ENCODE data around the gene LRMDA. TPM values are rescaled to one million over a fixed set of nuclear protein-coding genes. Genes with fewer than 3 reads are reported as not detected.

Gene LRMDA
- total and polyA plus RNA-seq, 2 of the 13 experiments (the other 11 are each of a cell fraction or from before 2014, with no cell fraction given) = 13.4 to 22.0 TPM

DNA sequence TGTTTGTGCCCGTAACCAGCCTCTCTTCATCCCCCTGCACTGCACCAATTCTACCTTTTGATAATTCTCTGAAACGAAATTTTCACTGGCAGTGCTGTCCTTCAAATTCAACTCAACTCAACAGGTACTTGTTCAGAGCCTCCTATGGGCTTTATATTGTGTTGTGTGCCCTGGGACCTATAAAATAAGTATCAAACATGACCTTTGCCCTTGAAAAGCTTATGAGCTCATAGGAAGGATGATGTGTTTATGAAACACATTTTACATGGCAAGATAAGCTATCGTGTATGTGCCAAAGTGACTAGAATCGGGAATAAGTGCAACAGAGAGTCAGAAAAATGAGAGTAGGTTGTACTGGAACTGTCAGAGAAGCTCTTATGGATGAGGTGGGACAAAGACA, 923.5 kb downstream of the LRMDA start (continued):
- TF ChIP-seq, protein P1, sequence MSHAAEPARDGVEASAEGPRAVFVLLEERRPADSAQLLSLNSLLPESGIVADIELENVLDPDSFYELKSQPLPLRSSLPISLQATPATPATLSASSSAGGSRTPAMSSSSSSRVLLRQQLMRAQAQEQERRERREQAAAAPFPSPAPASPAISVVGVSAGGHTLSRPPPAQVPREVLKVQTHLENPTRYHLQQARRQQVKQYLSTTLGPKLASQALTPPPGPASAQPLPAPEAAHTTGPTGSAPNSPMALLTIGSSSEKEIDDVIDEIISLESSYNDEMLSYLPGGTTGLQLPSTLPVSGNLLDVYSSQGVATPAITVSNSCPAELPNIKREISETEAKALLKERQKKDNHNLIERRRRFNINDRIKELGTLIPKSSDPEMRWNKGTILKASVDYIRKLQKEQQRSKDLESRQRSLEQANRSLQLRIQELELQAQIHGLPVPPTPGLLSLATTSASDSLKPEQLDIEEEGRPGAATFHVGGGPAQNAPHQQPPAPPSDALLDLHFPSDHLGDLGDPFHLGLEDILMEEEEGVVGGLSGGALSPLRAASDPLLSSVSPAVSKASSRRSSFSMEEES (CRISPR knock-in tag; IDR thresholded peaks at IDR 0.05) = no peak
- TF ChIP-seq BHLHE40 (IDR thresholded peaks at IDR 0.05; ENCODE audit: low read length) = no peak

DNA sequence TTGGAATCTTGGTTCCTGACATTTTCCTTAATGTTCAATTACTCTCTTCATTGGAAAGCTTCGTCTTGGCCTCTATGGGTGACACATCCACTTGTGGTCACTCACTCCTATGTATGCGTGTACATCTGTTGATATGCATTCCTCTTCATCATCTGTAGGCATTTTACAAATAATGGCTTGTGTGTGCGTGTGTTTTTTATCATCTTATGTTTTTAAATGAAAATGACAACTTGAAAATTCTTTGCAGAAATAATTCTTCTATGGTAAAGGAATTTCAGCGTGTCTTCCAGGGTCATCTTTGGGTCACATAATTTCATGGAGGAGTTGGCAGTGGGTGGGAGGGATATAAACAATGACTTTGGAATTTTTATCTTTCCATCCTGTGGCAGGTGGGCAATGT, 925.1 kb downstream of the LRMDA start:
- no peak overlapping the region for H3K9ac ChIP-seq (ENCODE audit: insufficient read depth, low read depth, low read length)
- no peak overlapping the region for H3K4me2 ChIP-seq (ENCODE audit: low read depth, low read length)
- DNase-seq (ENCODE audit: low spot score) = no peak
- WGBS (ENCODE audit: low lambda C conversion rate) = 94% methylated on average over 4 of the region's 4 CpGs
- no peaks in the 10 kb centered on the region for H3K27me3 ChIP-seq (ENCODE audit: control insufficient read depth in 1 of 2, insufficient read depth in 2 of 2, low read length in 2 of 2)
- no peaks in the 10 kb centered on the region for H3K9me3 ChIP-seq (ENCODE audit: low read length)
- H3K4me3 ChIP-seq (replicated peaks in 1 of 3; ENCODE audit: insufficient read depth in 1 of 3, low read depth in 2 of 3, low read length in 3 of 3) = no peak overlapping the region
- ChIA-PET CTCF (ENCODE audit: low intra/inter-chr PET ratio, low total read pairs) (no interaction called here), POLR2A (no interaction called here)
- H3K4me1 ChIP-seq (ENCODE audit: insufficient read depth, low read length) = peaks cover 12% of the 10 kb centered on the region
- H3K36me3 ChIP-seq (replicated peaks in 1 of 2; ENCODE audit: control insufficient read depth in 1 of 2, insufficient read depth in 2 of 2, low read length in 2 of 2) = no peaks in the 10 kb centered on the region
- H3K79me2 ChIP-seq (ENCODE audit: insufficient read depth, low read length) = no peaks in the 10 kb centered on the region
- H2AFZ ChIP-seq (ENCODE audit: low read length) = no peak overlapping the region
- no peaks in the 10 kb centered on the region for H4K20me1 ChIP-seq (ENCODE audit: insufficient read depth, low read length)
- FAIRE-seq = no peak
- in situ Hi-C loops (cut with HindIII; ENCODE audit: extremely low pct_ligation_motif_present, low pct_unique_long_range_greater_than_20kb) (no loop called here), intact Hi-C loops (cut with micrococcal nuclease; ENCODE audit: unreplicated experiment) (no loop called here)
- ATAC-seq = no peak
- BruUV-seq (replicated peaks) = no TSS peak
- H3K27ac ChIP-seq (ENCODE audit: extremely low read length, insufficient read depth, low read length) = no peak overlapping the region
- TF ChIP-seq GFI1 (CRISPR knock-in tag; IDR thresholded peaks at IDR 0.05; ENCODE audit: borderline replicate concordance) (no peak), ZFP41 (CRISPR knock-in tag; IDR thresholded peaks at IDR 0.05; ENCODE audit: borderline replicate concordance) (no peak), ZNF501 (CRISPR knock-in tag; IDR thresholded peaks at IDR 0.05) (no peak), KDM5B (CRISPR knock-in tag; IDR thresholded peaks at IDR 0.05; ENCODE audit: borderline replicate concordance) (no peak), HMG20B (CRISPR knock-in tag; conservative IDR thresholded peaks at IDR 0.05) (no peak), ATF7 (IDR thresholded peaks at IDR 0.05) (no peak), ATF7 (CRISPR knock-in tag; IDR thresholded peaks at IDR 0.05) (no peak), ZNF644 (CRISPR knock-in tag; IDR thresholded peaks at IDR 0.05; ENCODE audit: low read depth) (no peak)
- TF ChIP-seq, protein P2, sequence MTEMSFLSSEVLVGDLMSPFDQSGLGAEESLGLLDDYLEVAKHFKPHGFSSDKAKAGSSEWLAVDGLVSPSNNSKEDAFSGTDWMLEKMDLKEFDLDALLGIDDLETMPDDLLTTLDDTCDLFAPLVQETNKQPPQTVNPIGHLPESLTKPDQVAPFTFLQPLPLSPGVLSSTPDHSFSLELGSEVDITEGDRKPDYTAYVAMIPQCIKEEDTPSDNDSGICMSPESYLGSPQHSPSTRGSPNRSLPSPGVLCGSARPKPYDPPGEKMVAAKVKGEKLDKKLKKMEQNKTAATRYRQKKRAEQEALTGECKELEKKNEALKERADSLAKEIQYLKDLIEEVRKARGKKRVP (CRISPR knock-in tag; IDR thresholded peaks at IDR 0.05) = no peak
- TF ChIP-seq, protein P3, sequence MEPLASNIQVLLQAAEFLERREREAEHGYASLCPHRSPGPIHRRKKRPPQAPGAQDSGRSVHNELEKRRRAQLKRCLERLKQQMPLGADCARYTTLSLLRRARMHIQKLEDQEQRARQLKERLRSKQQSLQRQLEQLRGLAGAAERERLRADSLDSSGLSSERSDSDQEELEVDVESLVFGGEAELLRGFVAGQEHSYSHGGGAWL (CRISPR knock-in tag; IDR thresholded peaks at IDR 0.05) = no peak
- TF ChIP-seq, protein P4, sequence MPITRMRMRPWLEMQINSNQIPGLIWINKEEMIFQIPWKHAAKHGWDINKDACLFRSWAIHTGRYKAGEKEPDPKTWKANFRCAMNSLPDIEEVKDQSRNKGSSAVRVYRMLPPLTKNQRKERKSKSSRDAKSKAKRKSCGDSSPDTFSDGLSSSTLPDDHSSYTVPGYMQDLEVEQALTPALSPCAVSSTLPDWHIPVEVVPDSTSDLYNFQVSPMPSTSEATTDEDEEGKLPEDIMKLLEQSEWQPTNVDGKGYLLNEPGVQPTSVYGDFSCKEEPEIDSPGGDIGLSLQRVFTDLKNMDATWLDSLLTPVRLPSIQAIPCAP (CRISPR knock-in tag; IDR thresholded peaks at IDR 0.05; ENCODE audit: low read depth) = no peak
- TF ChIP-seq, protein P5, sequence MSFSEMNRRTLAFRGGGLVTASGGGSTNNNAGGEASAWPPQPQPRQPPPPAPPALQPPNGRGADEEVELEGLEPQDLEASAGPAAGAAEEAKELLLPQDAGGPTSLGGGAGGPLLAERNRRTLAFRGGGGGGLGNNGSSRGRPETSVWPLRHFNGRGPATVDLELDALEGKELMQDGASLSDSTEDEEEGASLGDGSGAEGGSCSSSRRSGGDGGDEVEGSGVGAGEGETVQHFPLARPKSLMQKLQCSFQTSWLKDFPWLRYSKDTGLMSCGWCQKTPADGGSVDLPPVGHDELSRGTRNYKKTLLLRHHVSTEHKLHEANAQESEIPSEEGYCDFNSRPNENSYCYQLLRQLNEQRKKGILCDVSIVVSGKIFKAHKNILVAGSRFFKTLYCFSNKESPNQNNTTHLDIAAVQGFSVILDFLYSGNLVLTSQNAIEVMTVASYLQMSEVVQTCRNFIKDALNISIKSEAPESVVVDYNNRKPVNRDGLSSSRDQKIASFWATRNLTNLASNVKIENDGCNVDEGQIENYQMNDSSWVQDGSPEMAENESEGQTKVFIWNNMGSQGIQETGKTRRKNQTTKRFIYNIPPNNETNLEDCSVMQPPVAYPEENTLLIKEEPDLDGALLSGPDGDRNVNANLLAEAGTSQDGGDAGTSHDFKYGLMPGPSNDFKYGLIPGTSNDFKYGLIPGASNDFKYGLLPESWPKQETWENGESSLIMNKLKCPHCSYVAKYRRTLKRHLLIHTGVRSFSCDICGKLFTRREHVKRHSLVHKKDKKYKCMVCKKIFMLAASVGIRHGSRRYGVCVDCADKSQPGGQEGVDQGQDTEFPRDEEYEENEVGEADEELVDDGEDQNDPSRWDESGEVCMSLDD (CRISPR knock-in tag; IDR thresholded peaks at IDR 0.05; ENCODE audit: borderline replicate concordance) = no peak
- TF ChIP-seq, protein P6, sequence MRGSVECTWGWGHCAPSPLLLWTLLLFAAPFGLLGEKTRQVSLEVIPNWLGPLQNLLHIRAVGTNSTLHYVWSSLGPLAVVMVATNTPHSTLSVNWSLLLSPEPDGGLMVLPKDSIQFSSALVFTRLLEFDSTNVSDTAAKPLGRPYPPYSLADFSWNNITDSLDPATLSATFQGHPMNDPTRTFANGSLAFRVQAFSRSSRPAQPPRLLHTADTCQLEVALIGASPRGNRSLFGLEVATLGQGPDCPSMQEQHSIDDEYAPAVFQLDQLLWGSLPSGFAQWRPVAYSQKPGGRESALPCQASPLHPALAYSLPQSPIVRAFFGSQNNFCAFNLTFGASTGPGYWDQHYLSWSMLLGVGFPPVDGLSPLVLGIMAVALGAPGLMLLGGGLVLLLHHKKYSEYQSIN (CRISPR knock-in tag; IDR thresholded peaks at IDR 0.05; ENCODE audit: borderline replicate concordance) = no peak

Measured in HepG2 (cell line).